Suprapubic skin (tissue), 4 donors: ENCODE measurements around the gene C1orf141.

Source experiments
- CTCF ChIP-seq, 2 donors: fragments of 200-600 bp in 1 of 2; fragments of 450-650 bp in 1 of 2; sonication (generic) in 1 of 2; IDR thresholded peaks; one replicate each; pipeline ENCODE4 v1.5.1; 2016 to 2019; ENCODE audit warnings: antibody characterized with exemption in 2 of 2, mild to moderate bottlenecking in 1 of 2, moderate library complexity in 1 of 2
- POLR2A ChIP-seq, 2 donors: fragments of 450-650 bp; IDR thresholded peaks; one replicate each; pipeline ENCODE4 v1.6.1; 2017; ENCODE audit warnings: antibody characterized with exemption in 2 of 2, mild to moderate bottlenecking in 2 of 2, moderate library complexity in 2 of 2
- POLR2AphosphoS5 ChIP-seq, 3 donors: sonication (generic); formaldehyde crosslinking; IDR thresholded peaks; one replicate each; pipeline ENCODE4 v1.6.1; 2017; ENCODE audit warnings: antibody characterized with exemption in 3 of 3

GRCh38 chr1:67170751-67171573, 36.2 kb upstream of the C1orf141 start:
- TF ChIP-seq POLR2AphosphoS5 (IDR thresholded peaks at IDR 0.05) (no peak), CTCF (IDR thresholded peaks at IDR 0.05) (no peak), POLR2A (IDR thresholded peaks at IDR 0.05) (no peak)
